Dedifferentiated amniotic fluid mesenchymal stem cell (primary cell): ENCODE measurements around the gene KCNIP1.
A peak's percentile ranks its signal among the peaks of the same experiment; 100 is the strongest.

Source experiments
- DNase-seq: peaks from one replicate; pipeline ENCODE4 v3.0.0-alpha.2; 2016; ENCODE audit errors: extremely low spot score

The KCNIP1 gene

GRCh38 chr5:170563824-170564567 is 60.2 kb downstream of the KCNIP1 start:
- DNase-seq = no peak

GRCh38 chr5:170565072-170565471 is 61.3 kb downstream of the KCNIP1 start:
- DNase-seq = no peak

GRCh38 chr5:170569101-170569500 is 65.3 kb downstream of the KCNIP1 start:
- no peak for DNase-seq

- DNase-seq = no peak
Measured at GRCh38 chr5:170570476-170570875, 66.7 kb downstream of the KCNIP1 start.

GRCh38 chr5:170571281-170571731 is 67.5 kb downstream of the KCNIP1 start:
- peak; percentile 17 for DNase-seq

GRCh38 chr5:170571875-170572852 is 68.3 kb downstream of the KCNIP1 start:
- no peak for DNase-seq

GRCh38 chr5:170573114-170573513 is 69.3 kb downstream of the KCNIP1 start:
- DNase-seq = no peak

GRCh38 chr5:170573660-170574059 is 69.8 kb downstream of the KCNIP1 start:
- DNase-seq = no peak

GRCh38 chr5:170576602-170577535 is 73.0 kb downstream of the KCNIP1 start:
- peak; percentile 24 for DNase-seq

GRCh38 chr5:170579601-170580000 is 75.8 kb downstream of the KCNIP1 start:
- no peak for DNase-seq

- DNase-seq = no peak
Measured at GRCh38 chr5:170581211-170581610, 77.4 kb downstream of the KCNIP1 start.

- DNase-seq = no peak
Measured at GRCh38 chr5:170582644-170583330, 79.0 kb downstream of the KCNIP1 start.

GRCh38 chr5:170584003-170584402 is 80.2 kb downstream of the KCNIP1 start:
- no peak for DNase-seq

GRCh38 chr5:170584450-170585058 is 80.7 kb downstream of the KCNIP1 start:
- no peak for DNase-seq

GRCh38 chr5:170585273-170585948 is 81.6 kb downstream of the KCNIP1 start:
- DNase-seq = no peak

- no peak for DNase-seq
Measured at GRCh38 chr5:170587808-170588207, 84.0 kb downstream of the KCNIP1 start.

GRCh38 chr5:170589643-170590042 is 85.8 kb downstream of the KCNIP1 start:
- DNase-seq = no peak

- no peak for DNase-seq
Measured at GRCh38 chr5:170590566-170590965, 86.7 kb downstream of the KCNIP1 start.

- no peak for DNase-seq
Measured at GRCh38 chr5:170591054-170591453, 87.2 kb downstream of the KCNIP1 start.

- no peak for DNase-seq
Measured at GRCh38 chr5:170596482-170597044, 92.7 kb downstream of the KCNIP1 start.
